ENCODE results near the gene BAIAP2L1. TPM values are rescaled to one million over a fixed set of nuclear protein-coding genes. Genes with fewer than 3 reads are reported as not detected.
"Not testable (repeated sequence)": the region's sequence is repeated elsewhere in the genome, so short reads cannot be mapped to it uniquely, and the experiment has no call there.

Gene BAIAP2L1
- total RNA-seq, 1 donor from 2014 or later, result 1.9 TPM

DNA sequence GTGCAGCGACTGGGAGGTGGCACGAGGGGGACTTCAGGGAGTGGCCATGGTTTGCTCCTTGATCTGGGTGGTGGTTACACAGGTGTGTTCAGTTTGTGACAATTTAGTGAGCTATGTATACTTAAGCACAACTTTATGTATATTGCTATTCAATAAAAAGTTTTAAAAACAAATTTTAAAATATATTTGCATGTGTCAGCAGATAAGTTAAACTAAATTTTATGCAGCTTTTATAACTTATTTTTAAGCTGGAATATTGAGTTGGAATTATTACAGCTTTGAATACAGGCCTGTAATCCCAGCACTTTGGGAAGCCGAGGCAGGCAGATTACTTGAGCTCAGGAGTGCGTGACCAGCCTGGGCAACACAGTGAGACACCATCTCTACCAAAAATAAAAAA lies 5.4 kb downstream of the BAIAP2L1 start:
- Mint-ChIP-seq H3K27ac (no peak overlapping the region), H3K9me3 (no peaks in the 10 kb centered on the region), H3K4me1 (ENCODE audit: low read depth) (peaks cover 2% of the 10 kb centered on the region), H3K4me3 (ENCODE audit: low read depth) (no peak overlapping the region), H3K27me3 (ENCODE audit: low read depth) (peaks cover 13% of the 10 kb centered on the region), H3K36me3 (ENCODE audit: low read depth) (no peaks in the 10 kb centered on the region)
- intact Hi-C loops (cut with micrococcal nuclease), result no loop called here
- DNase-seq (ENCODE audit: low spot score), result no peak

DNA sequence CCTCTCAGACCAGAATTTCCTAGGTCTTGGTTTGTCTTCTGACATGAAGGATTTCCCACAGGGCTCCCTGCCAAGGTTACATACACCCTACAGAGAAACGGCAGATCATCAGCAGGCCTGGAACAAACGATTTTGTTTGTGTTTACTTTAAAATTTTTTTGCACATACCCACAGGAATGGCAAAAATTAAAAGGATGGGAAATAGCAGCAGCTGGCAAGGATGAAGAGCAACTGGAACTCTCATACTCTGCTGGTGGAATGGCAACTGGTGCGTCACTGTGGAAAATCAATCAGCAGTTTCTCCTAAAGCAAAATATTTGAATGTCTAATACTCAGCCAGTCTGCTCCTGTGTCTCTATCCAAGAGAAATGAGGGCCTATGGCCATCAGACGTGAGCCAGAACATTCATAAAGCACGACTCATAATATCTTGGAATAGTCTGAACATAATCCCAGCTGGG lies 6.5 kb downstream of the BAIAP2L1 start:
- no peak overlapping the region for H3K4me3 Mint-ChIP-seq (ENCODE audit: low read depth)
- H3K27me3 Mint-ChIP-seq (ENCODE audit: low read depth), result peaks cover 9% of the 10 kb centered on the region
- intact Hi-C loops (cut with micrococcal nuclease), result no loop called here
- no peaks in the 10 kb centered on the region for H3K4me1 Mint-ChIP-seq (ENCODE audit: low read depth)
- no peaks in the 10 kb centered on the region for H3K36me3 Mint-ChIP-seq (ENCODE audit: low read depth)
- no peak for DNase-seq (ENCODE audit: low spot score)
- no peak overlapping the region for H3K27ac Mint-ChIP-seq
- no peaks in the 10 kb centered on the region for H3K9me3 Mint-ChIP-seq

GRCh38 chr7:98387544-98388226 lies 13.2 kb downstream of the BAIAP2L1 start:
- H3K4me3 Mint-ChIP-seq (ENCODE audit: low read depth), result no peak overlapping the region
- no peaks in the 10 kb centered on the region for H3K9me3 Mint-ChIP-seq
- no peak overlapping the region for H3K27ac Mint-ChIP-seq
- no peaks in the 10 kb centered on the region for H3K4me1 Mint-ChIP-seq (ENCODE audit: low read depth)
- no peaks in the 10 kb centered on the region for H3K36me3 Mint-ChIP-seq (ENCODE audit: low read depth)
- intact Hi-C loops (cut with micrococcal nuclease), result no loop called here
- no peak for DNase-seq (ENCODE audit: low spot score)
- H3K27me3 Mint-ChIP-seq (ENCODE audit: low read depth), result no peaks in the 10 kb centered on the region

DNA sequence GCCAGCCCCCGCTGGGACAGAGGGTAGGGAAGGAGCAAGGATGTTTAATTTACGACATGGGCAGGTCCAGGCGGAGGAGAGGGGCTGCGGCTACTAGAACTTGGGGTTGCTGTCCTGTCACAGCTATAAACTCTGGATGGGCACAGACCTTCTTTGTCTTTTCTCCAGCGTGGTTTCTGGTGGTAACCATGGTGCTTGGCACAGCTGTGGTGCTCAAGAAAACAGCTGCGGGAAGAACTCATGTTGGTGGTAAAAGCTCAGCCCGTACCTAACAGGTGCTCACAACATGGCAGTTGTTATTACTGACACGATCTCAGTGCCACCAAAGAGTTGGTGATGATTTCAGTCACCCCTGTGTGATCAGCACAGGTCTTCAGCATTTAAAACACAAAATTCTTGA lies 13.8 kb downstream of the BAIAP2L1 start:
- H3K27me3 Mint-ChIP-seq (ENCODE audit: low read depth), result no peaks in the 10 kb centered on the region

GRCh38 chr7:98385532-98385931 lies 15.4 kb downstream of the BAIAP2L1 start:
- H3K27me3 Mint-ChIP-seq (ENCODE audit: low read depth); H3K27ac Mint-ChIP-seq; DNase-seq (ENCODE audit: low spot score); H3K9me3 Mint-ChIP-seq; H3K4me3 Mint-ChIP-seq (ENCODE audit: low read depth); H3K36me3 Mint-ChIP-seq (ENCODE audit: low read depth); intact Hi-C loops (cut with micrococcal nuclease); H3K4me1 Mint-ChIP-seq (ENCODE audit: low read depth): not testable (repeated sequence)

More for the DNA sequence above, 13.8 kb downstream of the BAIAP2L1 start:
- Mint-ChIP-seq H3K27ac (no peak overlapping the region), H3K4me1 (ENCODE audit: low read depth) (no peaks in the 10 kb centered on the region), H3K4me3 (ENCODE audit: low read depth) (no peak overlapping the region), H3K9me3 (no peaks in the 10 kb centered on the region), H3K36me3 (ENCODE audit: low read depth) (no peaks in the 10 kb centered on the region)
- DNase-seq (ENCODE audit: low spot score), result no peak
- intact Hi-C loops (cut with micrococcal nuclease), result no loop called here

DNA sequence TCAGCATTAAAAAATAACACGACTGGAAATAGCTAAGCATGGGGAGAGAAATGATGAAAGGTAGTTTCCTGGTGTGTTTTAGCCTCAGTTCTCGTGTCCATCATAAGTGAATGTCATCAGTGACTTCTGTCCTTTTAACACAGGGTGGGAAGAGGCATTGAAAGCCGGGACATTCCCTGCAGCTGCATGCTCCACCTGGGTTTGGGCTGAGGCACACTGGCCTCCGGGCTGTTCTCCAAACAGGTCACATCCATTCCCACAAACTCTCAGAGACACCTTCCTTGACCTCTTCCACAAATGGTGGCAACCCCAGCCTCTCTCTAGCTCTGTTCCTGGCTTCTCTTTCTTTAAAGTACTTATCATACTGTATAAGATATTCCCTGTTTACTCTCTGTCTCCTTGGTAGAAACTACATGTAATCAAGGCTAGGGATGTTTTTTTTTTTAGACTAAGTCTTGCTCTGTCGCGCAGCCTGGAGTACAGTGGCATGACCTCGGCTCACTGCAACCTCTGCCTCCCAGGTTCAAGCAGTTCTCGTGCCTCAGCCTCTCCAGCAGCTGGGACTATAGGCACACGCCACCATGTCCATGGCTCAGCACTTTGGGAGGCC lies 22.6 kb downstream of the BAIAP2L1 start:
- Mint-ChIP-seq H3K27ac (no peak overlapping the region), H3K9me3 (no peaks in the 10 kb centered on the region), H3K4me3 (ENCODE audit: low read depth) (no peak overlapping the region), H3K36me3 (ENCODE audit: low read depth) (no peaks in the 10 kb centered on the region), H3K27me3 (ENCODE audit: low read depth) (no peaks in the 10 kb centered on the region), H3K4me1 (ENCODE audit: low read depth) (no peaks in the 10 kb centered on the region)
- DNase-seq (ENCODE audit: low spot score), result no peak
- intact Hi-C loops (cut with micrococcal nuclease), result no loop called here

GRCh38 chr7:98376711-98377110 lies 24.2 kb downstream of the BAIAP2L1 start:
- Mint-ChIP-seq H3K9me3 (no peaks in the 10 kb centered on the region), H3K4me3 (ENCODE audit: low read depth) (no peak overlapping the region), H3K27me3 (ENCODE audit: low read depth) (no peaks in the 10 kb centered on the region), H3K27ac (no peak overlapping the region), H3K36me3 (ENCODE audit: low read depth) (no peaks in the 10 kb centered on the region), H3K4me1 (ENCODE audit: low read depth) (no peaks in the 10 kb centered on the region)
- intact Hi-C loops (cut with micrococcal nuclease), result no loop called here
- DNase-seq (ENCODE audit: low spot score), result no peak

GRCh38 chr7:98375664-98376063 lies 25.2 kb downstream of the BAIAP2L1 start:
- no peak for DNase-seq (ENCODE audit: low spot score)
- Mint-ChIP-seq H3K27ac (no peak overlapping the region), H3K9me3 (no peaks in the 10 kb centered on the region), H3K4me3 (ENCODE audit: low read depth) (no peak overlapping the region), H3K4me1 (ENCODE audit: low read depth) (no peaks in the 10 kb centered on the region), H3K27me3 (ENCODE audit: low read depth) (no peaks in the 10 kb centered on the region), H3K36me3 (ENCODE audit: low read depth) (no peaks in the 10 kb centered on the region)
- intact Hi-C loops (cut with micrococcal nuclease), result no loop called here

- Mint-ChIP-seq H3K4me1 (ENCODE audit: low read depth) (no peaks in the 10 kb centered on the region), H3K4me3 (ENCODE audit: low read depth) (no peak overlapping the region), H3K27ac (no peak overlapping the region), H3K36me3 (ENCODE audit: low read depth) (no peaks in the 10 kb centered on the region), H3K27me3 (ENCODE audit: low read depth) (no peaks in the 10 kb centered on the region), H3K9me3 (no peaks in the 10 kb centered on the region)
- intact Hi-C loops (cut with micrococcal nuclease), result no loop called here
- no peak for DNase-seq (ENCODE audit: low spot score)
Observed at GRCh38 chr7:98374285-98374680, 26.6 kb downstream of the BAIAP2L1 start.

DNA sequence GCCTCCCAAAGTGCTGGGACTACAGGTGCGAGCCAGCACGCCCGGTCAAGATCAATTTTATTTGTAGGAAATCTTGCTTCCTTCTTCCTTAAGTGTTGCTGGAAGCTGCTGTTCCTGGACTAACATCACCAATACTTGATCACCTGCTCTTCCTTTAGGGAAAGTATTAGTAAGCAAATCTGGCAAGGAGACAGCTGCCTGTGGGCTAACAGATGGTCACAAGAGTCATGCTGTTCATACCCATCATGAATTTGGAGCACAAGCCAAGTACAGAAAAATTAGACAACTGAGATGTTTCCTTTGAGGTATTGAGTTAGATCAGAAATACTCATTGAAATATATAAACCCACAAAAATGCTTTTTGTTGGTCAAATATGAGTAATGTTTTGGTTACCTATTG lies 27.9 kb downstream of the BAIAP2L1 start:
- intact Hi-C loops (cut with micrococcal nuclease), result no loop called here
- H3K27ac Mint-ChIP-seq, result no peak overlapping the region
- no peak for DNase-seq (ENCODE audit: low spot score)
- H3K4me1 Mint-ChIP-seq (ENCODE audit: low read depth), result no peaks in the 10 kb centered on the region
- H3K4me3 Mint-ChIP-seq (ENCODE audit: low read depth), result no peak overlapping the region
- H3K27me3 Mint-ChIP-seq (ENCODE audit: low read depth), result no peaks in the 10 kb centered on the region
- no peaks in the 10 kb centered on the region for H3K36me3 Mint-ChIP-seq (ENCODE audit: low read depth)
- H3K9me3 Mint-ChIP-seq, result no peaks in the 10 kb centered on the region

- H3K4me3 Mint-ChIP-seq (ENCODE audit: low read depth), result no peak overlapping the region
- intact Hi-C loops (cut with micrococcal nuclease), result no loop called here
Observed at GRCh38 chr7:98369726-98370125, 31.2 kb downstream of the BAIAP2L1 start.

DNA sequence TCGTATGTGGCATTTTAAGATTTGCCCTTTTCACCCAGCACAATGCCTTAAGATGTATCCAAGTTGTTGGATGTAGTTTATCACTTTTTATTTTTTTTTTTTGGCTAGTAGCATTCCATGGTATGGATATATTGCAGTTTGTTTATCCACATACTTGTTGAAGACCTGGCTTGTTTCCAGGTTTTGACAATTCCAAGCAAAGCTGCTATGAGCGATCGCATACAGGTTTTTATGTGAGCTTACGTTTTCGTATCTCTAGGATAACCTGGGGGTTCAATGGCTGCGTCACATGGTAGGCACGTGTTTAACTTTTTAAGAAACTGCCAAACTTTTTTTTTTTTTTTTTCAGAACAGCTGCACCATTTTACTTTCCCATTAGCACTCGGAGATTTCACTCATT lies 32.2 kb downstream of the BAIAP2L1 start:
- no peak overlapping the region for H3K4me3 Mint-ChIP-seq (ENCODE audit: low read depth)
- intact Hi-C loops (cut with micrococcal nuclease), result no loop called here
- H3K27me3 Mint-ChIP-seq (ENCODE audit: low read depth), result no peaks in the 10 kb centered on the region
- no peaks in the 10 kb centered on the region for H3K9me3 Mint-ChIP-seq
- DNase-seq (ENCODE audit: low spot score), result no peak
- H3K36me3 Mint-ChIP-seq (ENCODE audit: low read depth), result no peaks in the 10 kb centered on the region
- H3K27ac Mint-ChIP-seq, result no peak overlapping the region
- no peaks in the 10 kb centered on the region for H3K4me1 Mint-ChIP-seq (ENCODE audit: low read depth)

More at GRCh38 chr7:98369726-98370125, 31.2 kb downstream of the BAIAP2L1 start:
- H3K27ac Mint-ChIP-seq, result no peak overlapping the region
- no peaks in the 10 kb centered on the region for H3K9me3 Mint-ChIP-seq
- no peaks in the 10 kb centered on the region for H3K27me3 Mint-ChIP-seq (ENCODE audit: low read depth)
- no peaks in the 10 kb centered on the region for H3K4me1 Mint-ChIP-seq (ENCODE audit: low read depth)
- no peak for DNase-seq (ENCODE audit: low spot score)
- H3K36me3 Mint-ChIP-seq (ENCODE audit: low read depth), result no peaks in the 10 kb centered on the region

DNA sequence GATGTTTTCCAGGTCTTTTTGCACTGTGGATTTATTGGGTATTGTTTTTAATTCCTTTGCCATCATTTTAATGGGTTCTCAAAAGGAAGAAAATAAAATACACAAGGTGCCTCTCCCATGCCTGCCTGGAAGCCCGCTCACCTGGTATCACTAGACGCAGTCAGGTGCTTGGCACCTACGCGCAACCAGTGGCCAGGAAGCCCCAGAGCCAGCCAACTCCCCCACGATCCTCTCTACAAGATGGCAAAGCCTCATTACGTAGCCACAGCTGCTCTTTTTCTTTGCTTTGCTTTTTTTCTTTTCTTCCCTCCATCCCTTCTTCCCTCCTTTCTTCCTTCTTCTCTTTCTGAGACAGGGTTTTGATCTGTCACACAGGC lies 34.3 kb downstream of the BAIAP2L1 start:
- Mint-ChIP-seq H3K36me3 (ENCODE audit: low read depth) (no peaks in the 10 kb centered on the region), H3K27ac (no peak overlapping the region), H3K4me1 (ENCODE audit: low read depth) (no peaks in the 10 kb centered on the region), H3K27me3 (ENCODE audit: low read depth) (no peaks in the 10 kb centered on the region), H3K4me3 (ENCODE audit: low read depth) (no peak overlapping the region), H3K9me3 (no peaks in the 10 kb centered on the region)
- intact Hi-C loops (cut with micrococcal nuclease), result no loop called here
- DNase-seq (ENCODE audit: low spot score), result no peak

Data from activated T-helper 2 cell treated with anti-CD3 and anti-CD28 coated beads, Interferon-gamma antibody, Interleukin-2, Interleukin-4, amounts not matched to agents 10 μg/mL and 5 μg/mL and 100 μg/mL, durations not matched to agents 14 hours and 24 hours and 36 hours (primary cell).